ENCODE measurements around the gene DYRK1A. TPM values are rescaled to one million over a fixed set of nuclear protein-coding genes. Genes with fewer than 3 reads are reported as not detected.

DYRK1A gene
- total and polyA plus RNA-seq, 10 of the 15 experiments (the other 5 are each of a cell fraction or from before 2014, with no cell fraction given): 2.4 to 68.6 (median 30.7) TPM

GRCh38 chr21:37532868-37533780, 166.6 kb downstream of the DYRK1A start (continued):
- TF ChIP-seq NRF1 (conservative IDR thresholded peaks at IDR 0.05; ENCODE audit: low read depth, low read length): no peak
- 0 out of 2 replicates have a peak, but pooled peaks have one; percentile 11 for TF ChIP-seq RUNX3 (IDR thresholded peaks at IDR 0.05; ENCODE audit: low read length)
- TF ChIP-seq SIN3A (IDR thresholded peaks at IDR 0.05; ENCODE audit: low read depth, low read length): no peak
- no peak for TF ChIP-seq HCFC1 (IDR thresholded peaks at IDR 0.05; ENCODE audit: low read length)
- TF ChIP-seq SREBF1 (IDR thresholded peaks at IDR 0.05; ENCODE audit: low read length): no peak
- TF ChIP-seq HSF1 (IDR thresholded peaks at IDR 0.05; ENCODE audit: low read depth, low read length): no peak
- TF ChIP-seq ZBTB4 (CRISPR knock-in tag; IDR thresholded peaks at IDR 0.05): no peak
- TF ChIP-seq, protein P1, sequence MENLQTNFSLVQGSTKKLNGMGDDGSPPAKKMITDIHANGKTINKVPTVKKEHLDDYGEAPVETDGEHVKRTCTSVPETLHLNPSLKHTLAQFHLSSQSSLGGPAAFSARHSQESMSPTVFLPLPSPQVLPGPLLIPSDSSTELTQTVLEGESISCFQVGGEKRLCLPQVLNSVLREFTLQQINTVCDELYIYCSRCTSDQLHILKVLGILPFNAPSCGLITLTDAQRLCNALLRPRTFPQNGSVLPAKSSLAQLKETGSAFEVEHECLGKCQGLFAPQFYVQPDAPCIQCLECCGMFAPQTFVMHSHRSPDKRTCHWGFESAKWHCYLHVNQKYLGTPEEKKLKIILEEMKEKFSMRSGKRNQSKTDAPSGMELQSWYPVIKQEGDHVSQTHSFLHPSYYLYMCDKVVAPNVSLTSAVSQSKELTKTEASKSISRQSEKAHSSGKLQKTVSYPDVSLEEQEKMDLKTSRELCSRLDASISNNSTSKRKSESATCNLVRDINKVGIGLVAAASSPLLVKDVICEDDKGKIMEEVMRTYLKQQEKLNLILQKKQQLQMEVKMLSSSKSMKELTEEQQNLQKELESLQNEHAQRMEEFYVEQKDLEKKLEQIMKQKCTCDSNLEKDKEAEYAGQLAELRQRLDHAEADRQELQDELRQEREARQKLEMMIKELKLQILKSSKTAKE (IDR thresholded peaks at IDR 0.05; ENCODE audit: low read depth, poor library complexity, severe bottlenecking): no peak
- no peak for TF ChIP-seq ZZZ3 (IDR thresholded peaks at IDR 0.05; ENCODE audit: control insufficient read depth, insufficient read length, low read depth)
- no peak for TF ChIP-seq CBX3 (IDR thresholded peaks at IDR 0.05; ENCODE audit: borderline replicate concordance, low read depth)
- TF ChIP-seq, protein P2, sequence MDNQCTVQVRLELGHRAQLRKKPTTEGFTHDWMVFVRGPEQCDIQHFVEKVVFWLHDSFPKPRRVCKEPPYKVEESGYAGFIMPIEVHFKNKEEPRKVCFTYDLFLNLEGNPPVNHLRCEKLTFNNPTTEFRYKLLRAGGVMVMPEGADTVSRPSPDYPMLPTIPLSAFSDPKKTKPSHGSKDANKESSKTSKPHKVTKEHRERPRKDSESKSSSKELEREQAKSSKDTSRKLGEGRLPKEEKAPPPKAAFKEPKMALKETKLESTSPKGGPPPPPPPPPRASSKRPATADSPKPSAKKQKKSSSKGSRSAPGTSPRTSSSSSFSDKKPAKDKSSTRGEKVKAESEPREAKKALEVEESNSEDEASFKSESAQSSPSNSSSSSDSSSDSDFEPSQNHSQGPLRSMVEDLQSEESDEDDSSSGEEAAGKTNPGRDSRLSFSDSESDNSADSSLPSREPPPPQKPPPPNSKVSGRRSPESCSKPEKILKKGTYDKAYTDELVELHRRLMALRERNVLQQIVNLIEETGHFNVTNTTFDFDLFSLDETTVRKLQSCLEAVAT (IDR thresholded peaks at IDR 0.05): 0 out of 2 replicates have a peak, but pooled peaks have one; percentile 17
- no peak for TF ChIP-seq YY1 (IDR thresholded peaks at IDR 0.05; ENCODE audit: low read depth, low read length)
- no peak for TF ChIP-seq TCF12 (IDR thresholded peaks at IDR 0.05; ENCODE audit: low read depth, low read length)
- no peak for TF ChIP-seq IRF4 (IDR thresholded peaks at IDR 0.05; ENCODE audit: low read depth, low read length)
- no peak for TF ChIP-seq ZNF274 (IDR thresholded peaks at IDR 0.05; ENCODE audit: insufficient read depth, insufficient read length)
- TF ChIP-seq, protein P3, sequence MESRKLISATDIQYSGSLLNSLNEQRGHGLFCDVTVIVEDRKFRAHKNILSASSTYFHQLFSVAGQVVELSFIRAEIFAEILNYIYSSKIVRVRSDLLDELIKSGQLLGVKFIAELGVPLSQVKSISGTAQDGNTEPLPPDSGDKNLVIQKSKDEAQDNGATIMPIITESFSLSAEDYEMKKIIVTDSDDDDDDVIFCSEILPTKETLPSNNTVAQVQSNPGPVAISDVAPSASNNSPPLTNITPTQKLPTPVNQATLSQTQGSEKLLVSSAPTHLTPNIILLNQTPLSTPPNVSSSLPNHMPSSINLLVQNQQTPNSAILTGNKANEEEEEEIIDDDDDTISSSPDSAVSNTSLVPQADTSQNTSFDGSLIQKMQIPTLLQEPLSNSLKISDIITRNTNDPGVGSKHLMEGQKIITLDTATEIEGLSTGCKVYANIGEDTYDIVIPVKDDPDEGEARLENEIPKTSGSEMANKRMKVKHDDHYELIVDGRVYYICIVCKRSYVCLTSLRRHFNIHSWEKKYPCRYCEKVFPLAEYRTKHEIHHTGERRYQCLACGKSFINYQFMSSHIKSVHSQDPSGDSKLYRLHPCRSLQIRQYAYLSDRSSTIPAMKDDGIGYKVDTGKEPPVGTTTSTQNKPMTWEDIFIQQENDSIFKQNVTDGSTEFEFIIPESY (IDR thresholded peaks at IDR 0.05): no peak
- TF ChIP-seq, protein P4, sequence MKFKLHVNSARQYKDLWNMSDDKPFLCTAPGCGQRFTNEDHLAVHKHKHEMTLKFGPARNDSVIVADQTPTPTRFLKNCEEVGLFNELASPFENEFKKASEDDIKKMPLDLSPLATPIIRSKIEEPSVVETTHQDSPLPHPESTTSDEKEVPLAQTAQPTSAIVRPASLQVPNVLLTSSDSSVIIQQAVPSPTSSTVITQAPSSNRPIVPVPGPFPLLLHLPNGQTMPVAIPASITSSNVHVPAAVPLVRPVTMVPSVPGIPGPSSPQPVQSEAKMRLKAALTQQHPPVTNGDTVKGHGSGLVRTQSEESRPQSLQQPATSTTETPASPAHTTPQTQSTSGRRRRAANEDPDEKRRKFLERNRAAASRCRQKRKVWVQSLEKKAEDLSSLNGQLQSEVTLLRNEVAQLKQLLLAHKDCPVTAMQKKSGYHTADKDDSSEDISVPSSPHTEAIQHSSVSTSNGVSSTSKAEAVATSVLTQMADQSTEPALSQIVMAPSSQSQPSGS (IDR thresholded peaks at IDR 0.05; ENCODE audit: low read length): no peak

All from GM12878 (cell line).